ENCODE measurements around the gene PLXNA4.

GRCh38 chr7:132371948-132372347, 204.3 kb downstream of the PLXNA4 start:
- TF ChIP-seq POLR2A (IDR thresholded peaks at IDR 0.05; ENCODE audit: low read length) (no peak), GATA1 (IDR thresholded peaks at IDR 0.05; ENCODE audit: low read depth, low read length) (no peak)

Data from erythroblast (primary cell).